Endothelial cell (in vitro differentiated cells): ENCODE data around the gene CD300C. TPM values are rescaled to one million over a fixed set of nuclear protein-coding genes. Genes with fewer than 3 reads are reported as not detected.
A peak's percentile ranks its signal among the peaks of the same experiment; 100 is the strongest.

Experiments
- DNase-seq: peaks from one replicate; pipeline ENCODE4 v3.0.0; 2021; ENCODE audit warnings: low spot score
- H3K27ac Mint-ChIP-seq: one replicate; pipeline ENCODE4 v1.8.0; 2021; ENCODE audit warnings: mixed read lengths, inconsistent platforms; ENCODE audit not compliant: unreplicated experiment
- H3K27me3 Mint-ChIP-seq: one replicate; pipeline ENCODE4 v1.8.0; 2021; ENCODE audit warnings: mild to moderate bottlenecking, moderate library complexity, mixed read lengths, inconsistent platforms; ENCODE audit not compliant: unreplicated experiment
- H3K36me3 Mint-ChIP-seq: one replicate; pipeline ENCODE4 v1.8.0; 2021; ENCODE audit warnings: mild to moderate bottlenecking, low read depth, mixed read lengths, inconsistent platforms; ENCODE audit not compliant: unreplicated experiment
- H3K4me1 Mint-ChIP-seq: one replicate; pipeline ENCODE4 v1.8.0; 2021; ENCODE audit warnings: mild to moderate bottlenecking, mixed read lengths, inconsistent platforms; ENCODE audit not compliant: unreplicated experiment
- H3K4me3 Mint-ChIP-seq: one replicate; pipeline ENCODE4 v1.8.0; 2021; ENCODE audit warnings: mild to moderate bottlenecking, mixed read lengths, inconsistent platforms; ENCODE audit not compliant: unreplicated experiment
- H3K9me3 Mint-ChIP-seq: one replicate; pipeline ENCODE4 v1.8.0; 2021; ENCODE audit warnings: mixed read lengths, inconsistent platforms; ENCODE audit not compliant: unreplicated experiment
- CTCF ChIP-seq: fragments of 200-600 bp; sonication (generic); IDR thresholded peaks from one replicate; pipeline ENCODE4 v1.5.0; 2021; ENCODE audit warnings: antibody characterized with exemption; ENCODE audit not compliant: unreplicated experiment
- total RNA-seq: library from RNA; stranded (reverse); fragmentation: NEBNext Ultra II Directional; extraction: Animal tissue kit (Norgen Biotek cat#: 25700); gene quantifications from one replicate; pipeline ENCODE4 v1.2.1, GENCODE V29; 2021; ENCODE audit not compliant: unreplicated experiment

The CD300C gene
- total RNA-seq, 1 donor from 2014 or later = not detected

GRCh38 chr17:74529243-74529642 lies 16.7 kb downstream of the CD300C start:
- H3K27ac Mint-ChIP-seq = no peak overlapping the region
- peak; percentile 1 for DNase-seq
- no peak for TF ChIP-seq CTCF
- no peak overlapping the region for H3K4me3 Mint-ChIP-seq
- no peaks in the 10 kb centered on the region for H3K9me3 Mint-ChIP-seq
- H3K27me3 Mint-ChIP-seq = peaks cover 6% of the 10 kb centered on the region
- H3K36me3 Mint-ChIP-seq = peaks cover 5% of the 10 kb centered on the region
- no peaks in the 10 kb centered on the region for H3K4me1 Mint-ChIP-seq

- Mint-ChIP-seq H3K36me3 (peaks cover 5% of the 10 kb centered on the region), H3K4me3 (no peak overlapping the region), H3K27ac (no peak overlapping the region), H3K9me3 (no peaks in the 10 kb centered on the region), H3K4me1 (no peaks in the 10 kb centered on the region), H3K27me3 (peaks cover 6% of the 10 kb centered on the region)
- no peak for TF ChIP-seq CTCF
- DNase-seq = no peak
Measured at GRCh38 chr17:74528491-74529199, 17.3 kb downstream of the CD300C start.

- H3K9me3 Mint-ChIP-seq = no peaks in the 10 kb centered on the region
- DNase-seq = no peak
- H3K27me3 Mint-ChIP-seq = peaks cover 8% of the 10 kb centered on the region
- H3K4me1 Mint-ChIP-seq = no peaks in the 10 kb centered on the region
- H3K4me3 Mint-ChIP-seq = no peak overlapping the region
- peaks cover 5% of the 10 kb centered on the region for H3K36me3 Mint-ChIP-seq
- TF ChIP-seq CTCF = no peak
- H3K27ac Mint-ChIP-seq = no peak overlapping the region
Measured at GRCh38 chr17:74527756-74528155, 18.2 kb downstream of the CD300C start.

- Mint-ChIP-seq H3K27ac (no peak overlapping the region), H3K9me3 (no peaks in the 10 kb centered on the region), H3K4me3 (no peak overlapping the region), H3K4me1 (no peaks in the 10 kb centered on the region), H3K36me3 (peaks cover 5% of the 10 kb centered on the region), H3K27me3 (peaks cover 8% of the 10 kb centered on the region)
- DNase-seq = peak; percentile 1
- no peak for TF ChIP-seq CTCF
Measured at GRCh38 chr17:74527081-74527480, 18.8 kb downstream of the CD300C start.

- H3K27me3 Mint-ChIP-seq = peaks cover 8% of the 10 kb centered on the region
- H3K9me3 Mint-ChIP-seq = no peaks in the 10 kb centered on the region
- H3K36me3 Mint-ChIP-seq = peaks cover 5% of the 10 kb centered on the region
- no peaks in the 10 kb centered on the region for H3K4me1 Mint-ChIP-seq
- H3K4me3 Mint-ChIP-seq = no peak overlapping the region
- H3K27ac Mint-ChIP-seq = no peak overlapping the region
- no peak for TF ChIP-seq CTCF
- DNase-seq = no peak
Measured at GRCh38 chr17:74526681-74527080, 19.2 kb downstream of the CD300C start.
